ENCODE data around the gene COL3A1.

The COL3A1 gene

GRCh38 chr2:188965563-188965962, 8.6 kb upstream of the COL3A1 start:
- no peak for DNase-seq (ENCODE audit: low spot score)
- TF ChIP-seq CTCF (IDR thresholded peaks at IDR 0.05): no peak
- H3K27ac ChIP-seq: peak overlapping the region; percentile 40 to 73
- no peak overlapping the region for H3K4me3 ChIP-seq

- no peak for TF ChIP-seq CTCF (IDR thresholded peaks at IDR 0.05)
- Histone ChIP-seq H3K27ac (peak overlapping the region; percentile 40 to 73), H3K4me3 (no peak overlapping the region)
- DNase-seq (ENCODE audit: low spot score): no peak
These were observed 8.0 kb upstream of the COL3A1 start for GRCh38 chr2:188966079-188966571.

GRCh38 chr2:188966728-188967440, 7.3 kb upstream of the COL3A1 start:
- no peak for TF ChIP-seq CTCF (IDR thresholded peaks at IDR 0.05)
- peak overlapping the region; percentile 1 to 73 for H3K27ac ChIP-seq
- no peak overlapping the region for H3K4me3 ChIP-seq
- DNase-seq (ENCODE audit: low spot score): no peak

- Histone ChIP-seq H3K27ac (peak overlapping the region; percentile 5 to 44), H3K4me3 (no peak overlapping the region)
- TF ChIP-seq CTCF (IDR thresholded peaks at IDR 0.05): no peak
- DNase-seq (ENCODE audit: low spot score): no peak
These were observed 4.9 kb upstream of the COL3A1 start for GRCh38 chr2:188969236-188969635.

- Histone ChIP-seq H3K27ac (peak overlapping the region; percentile 5 to 33), H3K4me3 (no peak overlapping the region)
- DNase-seq (ENCODE audit: low spot score): no peak
- no peak for TF ChIP-seq CTCF (IDR thresholded peaks at IDR 0.05)
These were observed 4.5 kb upstream of the COL3A1 start for GRCh38 chr2:188969651-188970050.

- Histone ChIP-seq H3K27ac (peak overlapping the region in 1 of 2 donors; percentile 33), H3K4me3 (peak overlapping the region; percentile 7)
- TF ChIP-seq CTCF (IDR thresholded peaks at IDR 0.05): no peak
- no peak for DNase-seq (ENCODE audit: low spot score)
These were observed 4.0 kb upstream of the COL3A1 start for GRCh38 chr2:188970211-188970610.

GRCh38 chr2:188971432-188971861, 2.7 kb upstream of the COL3A1 start:
- peak overlapping the region; percentile 9 to 43 for H3K27ac ChIP-seq
- DNase-seq (ENCODE audit: low spot score): no peak
- no peak for TF ChIP-seq CTCF (IDR thresholded peaks at IDR 0.05)
- H3K4me3 ChIP-seq: no peak overlapping the region
